ENCODE data around the gene MRPS23.
A peak's percentile ranks its signal among the peaks of the same experiment; 100 is the strongest.
"Not testable (repeated sequence)": the region's sequence is repeated elsewhere in the genome, so short reads cannot be mapped to it uniquely, and the experiment has no call there.

The MRPS23 gene

GRCh38 chr17:57852955-57853328, 3.1 kb upstream of the MRPS23 start:
- no peak for DNase-seq (ENCODE audit: low read depth)
- H3K4me3 ChIP-seq (ENCODE audit: control insufficient read depth, low read depth, low read length): no peak overlapping the region
- no peak for TF ChIP-seq CTCF (IDR thresholded peaks at IDR 0.05; ENCODE audit: control insufficient read depth, insufficient read depth, low read depth, low read length, missing control alignments)

- no peak for DNase-seq (ENCODE audit: low read depth)
- no peak overlapping the region for H3K4me3 ChIP-seq (ENCODE audit: control insufficient read depth, low read depth, low read length)
- TF ChIP-seq CTCF (IDR thresholded peaks at IDR 0.05; ENCODE audit: control insufficient read depth, insufficient read depth, low read depth, low read length, missing control alignments): no peak
These were observed 2.5 kb upstream of the MRPS23 start for GRCh38 chr17:57852092-57852954.

- DNase-seq (ENCODE audit: low read depth): no peak
- H3K4me3 ChIP-seq (ENCODE audit: control insufficient read depth, low read depth, low read length): peak overlapping the region; percentile 98
- TF ChIP-seq CTCF (IDR thresholded peaks at IDR 0.05; ENCODE audit: control insufficient read depth, insufficient read depth, low read depth, low read length, missing control alignments): no peak
These were observed 526 bp downstream of the MRPS23 start for GRCh38 chr17:57849163-57849873.

GRCh38 chr17:57846056-57846945, 3.5 kb downstream of the MRPS23 start:
- not testable (repeated sequence) for H3K4me3 ChIP-seq (ENCODE audit: control insufficient read depth, low read depth, low read length); DNase-seq (ENCODE audit: low read depth)

- no peak for TF ChIP-seq CTCF (IDR thresholded peaks at IDR 0.05; ENCODE audit: control insufficient read depth, insufficient read depth, low read depth, low read length, missing control alignments)
- no peak for DNase-seq (ENCODE audit: low read depth)
- H3K4me3 ChIP-seq (ENCODE audit: control insufficient read depth, low read depth, low read length): no peak overlapping the region
These were observed 7.6 kb downstream of the MRPS23 start for GRCh38 chr17:57842280-57842679.

GRCh38 chr17:57839571-57839923, 10.3 kb downstream of the MRPS23 start:
- no peak for DNase-seq (ENCODE audit: low read depth)
- H3K4me3 ChIP-seq (ENCODE audit: control insufficient read depth, low read depth, low read length): no peak overlapping the region
- no peak for TF ChIP-seq CTCF (IDR thresholded peaks at IDR 0.05; ENCODE audit: control insufficient read depth, insufficient read depth, low read depth, low read length, missing control alignments)

All from AG09309 (cell line).